Mammary microvascular endothelial cell (primary cell): ENCODE results near the gene FGD3. TPM values are rescaled to one million over a fixed set of nuclear protein-coding genes. Genes with fewer than 3 reads are reported as not detected.

Source experiments
- total RNA-seq: library from RNA; depleted of rRNA; stranded (reverse); fragments of >200 nt; gene quantifications from 2 replicates; pipeline ENCODE4 v1.2.3, GENCODE V29; 2015

Gene FGD3, protein sequence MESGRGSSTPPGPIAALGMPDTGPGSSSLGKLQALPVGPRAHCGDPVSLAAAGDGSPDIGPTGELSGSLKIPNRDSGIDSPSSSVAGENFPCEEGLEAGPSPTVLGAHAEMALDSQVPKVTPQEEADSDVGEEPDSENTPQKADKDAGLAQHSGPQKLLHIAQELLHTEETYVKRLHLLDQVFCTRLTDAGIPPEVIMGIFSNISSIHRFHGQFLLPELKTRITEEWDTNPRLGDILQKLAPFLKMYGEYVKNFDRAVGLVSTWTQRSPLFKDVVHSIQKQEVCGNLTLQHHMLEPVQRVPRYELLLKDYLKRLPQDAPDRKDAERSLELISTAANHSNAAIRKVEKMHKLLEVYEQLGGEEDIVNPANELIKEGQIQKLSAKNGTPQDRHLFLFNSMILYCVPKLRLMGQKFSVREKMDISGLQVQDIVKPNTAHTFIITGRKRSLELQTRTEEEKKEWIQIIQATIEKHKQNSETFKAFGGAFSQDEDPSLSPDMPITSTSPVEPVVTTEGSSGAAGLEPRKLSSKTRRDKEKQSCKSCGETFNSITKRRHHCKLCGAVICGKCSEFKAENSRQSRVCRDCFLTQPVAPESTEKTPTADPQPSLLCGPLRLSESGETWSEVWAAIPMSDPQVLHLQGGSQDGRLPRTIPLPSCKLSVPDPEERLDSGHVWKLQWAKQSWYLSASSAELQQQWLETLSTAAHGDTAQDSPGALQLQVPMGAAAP
- total RNA-seq: not detected in 2 replicates

GRCh38 chr9:92947268-92948037 lies at the start of gene FGD3:
TSS of gene FGD3 (plus strand) at chr9:92947523. CDS start at chr9:92976257, 28,734 bp downstream.

DNA sequence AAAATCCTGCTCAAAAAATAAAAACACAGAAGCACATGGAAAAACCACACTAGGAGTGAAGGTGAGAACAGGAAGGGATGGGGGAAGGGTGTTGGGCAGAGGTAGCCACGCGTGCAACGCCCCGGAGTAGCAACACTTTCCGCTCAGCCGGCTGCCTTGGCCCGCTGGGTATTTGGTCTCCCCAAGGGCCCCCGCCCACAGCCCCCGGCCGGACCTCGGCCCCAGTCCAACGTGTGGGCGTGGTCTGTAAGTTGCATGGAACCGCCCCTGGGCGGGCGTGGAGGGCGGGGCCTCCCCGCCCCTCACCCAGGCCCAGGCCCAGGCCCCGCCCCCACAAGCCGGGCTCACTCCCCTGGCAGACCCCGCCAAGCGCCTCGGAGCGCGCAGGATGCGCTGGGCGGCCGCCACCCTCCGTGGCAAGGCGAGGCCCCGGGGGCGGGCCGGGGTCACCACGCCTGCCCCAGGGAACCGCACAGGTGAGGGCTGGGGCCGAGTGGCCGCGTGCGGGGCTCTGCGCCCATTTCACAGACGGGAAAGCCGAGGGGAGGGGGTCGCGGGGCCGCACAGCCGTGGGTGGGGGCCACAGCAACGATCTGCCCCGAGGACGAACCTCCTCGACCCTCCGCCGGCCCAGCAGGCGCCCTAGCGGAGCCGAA lies 111.2 kb downstream of the FGD3 start, which contains the start of gene SUSD3:
Gene SUSD3, plus strand, starts transcription at position 347 of the 656 bp plus-strand sequence. Its CDS starts 42 bp downstream, at position 389.

Other genes with a start within 250 kb of the FGD3 start
- gene BICD2, start 182.7 kb upstream of the FGD3 start, total RNA-seq: 43.3 and 44.6 TPM in 2 replicates
- 5.1 and 7.0 TPM in 2 replicates for gene ZNF484, start 69.5 kb upstream of the FGD3 start, total RNA-seq
- 0.07 and 0.10 TPM in 2 replicates for gene SUSD3, start 111.2 kb downstream of the FGD3 start, total RNA-seq
- 64.6 and 70.3 TPM in 2 replicates for gene CARD19, start 148.7 kb downstream of the FGD3 start, total RNA-seq
- gene NINJ1, start 186.7 kb downstream of the FGD3 start, total RNA-seq: 31.9 and 42.7 TPM in 2 replicates
- not detected in 2 replicates for gene WNK2, start 236.6 kb downstream of the FGD3 start, total RNA-seq